Mesenchymal stem cell (in vitro differentiated cells and primary cell): ENCODE measurements around the gene MRPL11.

Experiments used
- DNase-seq: peaks from one replicate; pipeline ENCODE4 v3.0.0-alpha.2; 2013
- H2AFZ ChIP-seq: one replicate; pipeline ENCODE4 v1.6.1; 2013; ENCODE audit warnings: low read depth, mild to moderate bottlenecking, control low read depth, inconsistent platforms, low read length, moderate library complexity
- H2AK5ac ChIP-seq: 2 replicates; pipeline ENCODE4 v1.6.1; 2013; ENCODE audit warnings: low read length, moderate library complexity, mild to moderate bottlenecking, inconsistent platforms; ENCODE audit not compliant: severe bottlenecking
- H2BK120ac ChIP-seq: one replicate; pipeline ENCODE4 v1.6.1; 2013; ENCODE audit warnings: low read depth, mild to moderate bottlenecking, inconsistent platforms, low read length, moderate library complexity
- H2BK12ac ChIP-seq, 2 experiments: one replicate each; pipeline ENCODE4 v1.6.1; 2013; ENCODE audit warnings: inconsistent platforms in 2 of 2, low read length in 2 of 2, mild to moderate bottlenecking in 2 of 2, moderate library complexity in 2 of 2, control low read depth in 1 of 2
- H2BK15ac ChIP-seq: one replicate; pipeline ENCODE4 v1.6.1; 2013; ENCODE audit warnings: mild to moderate bottlenecking, low read depth, inconsistent platforms; ENCODE audit not compliant: poor library complexity, severe bottlenecking
- H2BK5ac ChIP-seq: 2 replicates; pipeline ENCODE4 v1.6.1; 2013; ENCODE audit warnings: low read depth, mild to moderate bottlenecking, low read length, control low read depth, inconsistent platforms; ENCODE audit not compliant: poor library complexity, severe bottlenecking
- H3K14ac ChIP-seq, 2 experiments: one replicate each; pipeline ENCODE4 v1.6.1; 2013; ENCODE audit warnings: inconsistent platforms in 2 of 2, low read length in 2 of 2, control low read depth in 1 of 2, mild to moderate bottlenecking in 1 of 2, moderate library complexity in 1 of 2
- H3K18ac ChIP-seq, 2 experiments: one replicate each; pipeline ENCODE4 v1.6.1; 2013; ENCODE audit warnings: inconsistent platforms in 2 of 2, low read length in 2 of 2, control low read depth in 1 of 2, low read depth in 1 of 2, mild to moderate bottlenecking in 1 of 2
- H3K23ac ChIP-seq, 2 experiments: one replicate each; pipeline ENCODE4 v1.6.1; 2013; ENCODE audit warnings: inconsistent platforms in 2 of 2, low read length in 2 of 2, mild to moderate bottlenecking in 2 of 2, moderate library complexity in 2 of 2, control low read depth in 1 of 2
- H3K27ac ChIP-seq: 2 replicates; pipeline ENCODE4 v1.5.1; 2013; ENCODE audit warnings: mild to moderate bottlenecking, moderate library complexity, low read length, control low read depth, inconsistent platforms; ENCODE audit not compliant: poor library complexity, severe bottlenecking
- H3K27me3 ChIP-seq, 2 experiments: 2 replicates each; pipeline versions ENCODE4 v1.6.1 to v1.7.0; 2013; ENCODE audit warnings: low read length in 2 of 2, mild to moderate bottlenecking in 2 of 2, moderate library complexity in 2 of 2, control low read depth in 1 of 2, inconsistent platforms in 1 of 2; ENCODE audit not compliant: control insufficient read depth in 1 of 2, insufficient read depth in 1 of 2
- H3K36me3 ChIP-seq, 2 experiments: 2 replicates each; pipeline versions ENCODE4 v1.6.1 to v1.7.0; 2013; ENCODE audit warnings: low read length in 2 of 2, control low read depth in 1 of 2, inconsistent platforms in 1 of 2, low read depth in 1 of 2, mild to moderate bottlenecking in 1 of 2; ENCODE audit not compliant: insufficient read depth in 2 of 2, control insufficient read depth in 1 of 2
- H3K4ac ChIP-seq, 2 experiments: one replicate each; pipeline ENCODE4 v1.6.1; 2013; ENCODE audit warnings: inconsistent platforms in 2 of 2, low read length in 2 of 2, mild to moderate bottlenecking in 2 of 2, moderate library complexity in 2 of 2, control low read depth in 1 of 2, low read depth in 1 of 2
- H3K4me1 ChIP-seq: 2 replicates; pipeline ENCODE4 v1.6.1; 2013; ENCODE audit warnings: low read depth, low read length, control low read depth; ENCODE audit not compliant: control insufficient read depth, insufficient read depth
- H3K4me2 ChIP-seq: 2 replicates; pipeline ENCODE4 v1.6.1; 2013; ENCODE audit warnings: low read length, mild to moderate bottlenecking, inconsistent platforms; ENCODE audit not compliant: poor library complexity, severe bottlenecking
- H3K4me3 ChIP-seq, 2 experiments: 2 replicates each; pipeline versions ENCODE4 v1.5.1 to v1.7.0; 2013; ENCODE audit warnings: low read length in 2 of 2, mild to moderate bottlenecking in 2 of 2, control low read depth in 1 of 2, low read depth in 1 of 2; ENCODE audit not compliant: insufficient read depth in 1 of 2
- H3K79me1 ChIP-seq: replicated peaks from 2 replicates; pipeline ENCODE4 v1.6.1; 2013; ENCODE audit warnings: mild to moderate bottlenecking, control low read depth, low read length, inconsistent platforms; ENCODE audit not compliant: poor library complexity, severe bottlenecking
- H3K9ac ChIP-seq: 2 replicates; pipeline ENCODE4 v1.7.0; 2013; ENCODE audit warnings: mild to moderate bottlenecking, low read length, moderate library complexity
- H3K9me3 ChIP-seq: 2 replicates; pipeline ENCODE4 v1.7.0; 2013; ENCODE audit warnings: mild to moderate bottlenecking, low read length; ENCODE audit not compliant: control insufficient read depth
- H4K8ac ChIP-seq: one replicate; pipeline ENCODE4 v1.6.1; 2013; ENCODE audit warnings: inconsistent platforms, mild to moderate bottlenecking, low read length, moderate library complexity
- H4K91ac ChIP-seq: one replicate; pipeline ENCODE4 v1.6.1; 2013; ENCODE audit warnings: mild to moderate bottlenecking, low read length, inconsistent platforms
- WGBS: methylation state at CpG from one replicate; pipeline ENCODE4 v1.1.7; 2013; ENCODE audit warnings: mixed read lengths; 5-methylcytosine and 5-hydroxymethylcytosine counted together

Gene MRPL11

DNA sequence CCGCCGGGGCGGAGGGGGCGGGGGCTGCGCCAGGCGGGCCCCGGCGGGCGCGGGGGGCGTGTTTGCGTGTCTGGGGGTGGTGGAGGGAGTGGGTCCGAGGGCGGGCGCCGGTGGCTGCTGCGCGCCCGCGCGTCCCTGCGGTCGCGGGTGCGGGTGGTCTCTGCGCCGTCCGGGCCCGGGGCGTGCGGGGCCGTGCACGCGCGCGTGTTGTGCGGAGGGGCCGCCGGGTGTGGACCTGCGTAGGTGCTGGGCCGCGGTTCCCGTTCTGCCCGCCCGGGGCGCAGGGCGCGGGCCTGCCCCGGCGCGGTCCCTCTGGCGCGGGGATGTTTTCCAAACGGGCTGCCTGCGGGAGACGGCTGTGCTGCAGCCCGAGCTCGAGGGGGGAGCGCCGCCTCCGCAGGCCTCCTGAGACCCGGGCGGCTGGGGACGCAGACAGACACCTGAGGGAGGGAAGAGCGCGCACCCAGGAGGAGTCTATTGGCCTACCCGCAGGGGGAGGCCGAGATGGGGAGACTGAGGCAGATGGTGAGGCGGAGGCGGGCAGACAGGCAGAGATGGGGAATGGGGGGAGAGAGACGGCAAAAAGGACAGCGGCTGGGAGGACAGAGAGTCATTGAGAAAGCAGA, 28.5 kb upstream of the MRPL11 start:
- peak overlapping the region in 1 of 2 experiments; percentile 65 for H3K23ac ChIP-seq
- no peak overlapping the region for H2AK5ac ChIP-seq
- peak overlapping the region; percentile 89 to 90 for H3K4me3 ChIP-seq
- H3K14ac ChIP-seq: peak overlapping the region in 1 of 2 experiments; percentile 30
- peaks cover 5 to 18% of the 10 kb centered on the region in 2 experiments for H3K36me3 ChIP-seq
- no peaks in the 10 kb centered on the region for H3K27me3 ChIP-seq
- no peak overlapping the region for H4K91ac ChIP-seq
- DNase-seq: peak; percentile 60
- H4K8ac ChIP-seq: peak overlapping the region; percentile 72
- H3K79me1 ChIP-seq: peaks cover 6% of the 10 kb centered on the region
- peak overlapping the region; percentile 55 to 74 for H3K18ac ChIP-seq
- no peak overlapping the region for H2BK12ac ChIP-seq
- H2BK5ac ChIP-seq: no peak overlapping the region
- WGBS: 3% methylated on average over 40 of the region's 72 CpGs
- no peaks in the 10 kb centered on the region for H3K9me3 ChIP-seq
- peak overlapping the region; percentile 88 for H3K9ac ChIP-seq
- H2BK120ac ChIP-seq: no peak overlapping the region
- H3K4me2 ChIP-seq: peak overlapping the region; percentile 81
- peak overlapping the region; percentile 25 to 30 for H3K4ac ChIP-seq
- peak overlapping the region; percentile 49 for H2AFZ ChIP-seq
- H3K4me1 ChIP-seq: peaks cover 14% of the 10 kb centered on the region
- H3K27ac ChIP-seq: no peak overlapping the region
- peak overlapping the region; percentile 85 for H2BK15ac ChIP-seq

DNA sequence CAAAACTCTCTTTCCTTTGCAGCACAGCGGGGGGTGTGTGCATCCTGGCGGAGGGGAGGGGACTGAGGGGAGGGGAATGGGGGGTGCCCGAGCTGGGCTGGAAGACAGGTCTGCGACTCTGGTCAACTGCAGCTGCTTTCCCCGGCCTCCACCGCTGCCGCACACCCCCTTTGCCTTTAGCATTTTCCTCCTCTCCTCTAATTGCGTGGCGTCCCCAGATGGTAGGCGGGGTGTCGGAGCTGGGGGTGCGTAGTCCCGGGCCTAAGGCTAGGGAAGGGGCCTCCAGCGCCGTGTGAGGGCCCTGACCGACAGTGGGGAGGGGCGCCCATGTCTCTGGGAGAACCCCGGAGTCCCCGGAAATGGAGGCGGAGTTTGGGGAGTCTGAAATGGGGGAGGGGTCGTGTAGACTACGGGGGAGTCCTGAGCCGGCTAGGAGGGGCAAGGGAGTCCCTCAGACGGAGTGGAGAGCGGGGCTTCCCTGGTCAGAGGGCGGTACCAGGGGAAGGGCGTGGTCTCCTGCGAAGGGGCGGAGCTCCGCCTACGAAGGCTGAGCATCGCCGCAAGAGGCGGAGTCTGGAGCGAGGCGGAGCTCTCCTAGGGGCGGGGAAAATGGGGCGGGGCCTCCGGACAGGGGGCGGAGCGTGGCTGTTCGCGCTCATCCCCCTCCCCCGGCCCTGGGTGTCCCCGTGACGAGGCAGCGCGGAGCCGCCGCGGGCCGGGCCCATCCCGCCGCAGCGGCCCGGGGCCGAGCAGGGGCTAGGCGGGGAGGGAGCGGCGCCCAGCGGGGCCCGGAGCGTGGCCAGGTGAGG, 27.8 kb upstream of the MRPL11 start, which contains the start of gene PELI3:
TSS of gene PELI3 (plus strand) at position 681 of the 809 bp plus-strand sequence. CDS start 1,224 bp downstream, outside the sequence.
- Histone ChIP-seq H3K4me3 (peak within 1 kb of the TSS; percentile 89 to 90), H4K91ac (no peak within 1 kb of the TSS), H2BK12ac (peak within 1 kb of the TSS in 1 of 2 experiments; percentile 24), H3K27ac (no peak within 1 kb of the TSS), H2BK120ac (no peak within 1 kb of the TSS), H3K4ac (peak within 1 kb of the TSS; percentile 25 to 30), H3K9me3 (no peaks in the 10 kb centered on the region), H2BK15ac (peak within 1 kb of the TSS; percentile 85), H3K4me1 (peaks cover 14% of the 10 kb centered on the region), H3K79me1 (peaks cover 6% of the 10 kb centered on the region), H2BK5ac (no peak within 1 kb of the TSS), H3K36me3 (peaks cover 3 to 15% of the 10 kb centered on the region in 2 experiments), H3K18ac (peak within 1 kb of the TSS; percentile 55 to 74), H2AK5ac (no peak within 1 kb of the TSS), H3K9ac (peak within 1 kb of the TSS; percentile 88), H3K4me2 (peak within 1 kb of the TSS; percentile 81), H3K14ac (peak within 1 kb of the TSS in 1 of 2 experiments; percentile 30), H4K8ac (peak within 1 kb of the TSS; percentile 82), H3K23ac (peak within 1 kb of the TSS in 1 of 2 experiments; percentile 65), H2AFZ (peak within 1 kb of the TSS; percentile 90), H3K27me3 (no peaks in the 10 kb centered on the region)
- 2% methylated on average over 45 of the region's 63 CpGs for WGBS
- DNase-seq: peak; percentile 94

DNA sequence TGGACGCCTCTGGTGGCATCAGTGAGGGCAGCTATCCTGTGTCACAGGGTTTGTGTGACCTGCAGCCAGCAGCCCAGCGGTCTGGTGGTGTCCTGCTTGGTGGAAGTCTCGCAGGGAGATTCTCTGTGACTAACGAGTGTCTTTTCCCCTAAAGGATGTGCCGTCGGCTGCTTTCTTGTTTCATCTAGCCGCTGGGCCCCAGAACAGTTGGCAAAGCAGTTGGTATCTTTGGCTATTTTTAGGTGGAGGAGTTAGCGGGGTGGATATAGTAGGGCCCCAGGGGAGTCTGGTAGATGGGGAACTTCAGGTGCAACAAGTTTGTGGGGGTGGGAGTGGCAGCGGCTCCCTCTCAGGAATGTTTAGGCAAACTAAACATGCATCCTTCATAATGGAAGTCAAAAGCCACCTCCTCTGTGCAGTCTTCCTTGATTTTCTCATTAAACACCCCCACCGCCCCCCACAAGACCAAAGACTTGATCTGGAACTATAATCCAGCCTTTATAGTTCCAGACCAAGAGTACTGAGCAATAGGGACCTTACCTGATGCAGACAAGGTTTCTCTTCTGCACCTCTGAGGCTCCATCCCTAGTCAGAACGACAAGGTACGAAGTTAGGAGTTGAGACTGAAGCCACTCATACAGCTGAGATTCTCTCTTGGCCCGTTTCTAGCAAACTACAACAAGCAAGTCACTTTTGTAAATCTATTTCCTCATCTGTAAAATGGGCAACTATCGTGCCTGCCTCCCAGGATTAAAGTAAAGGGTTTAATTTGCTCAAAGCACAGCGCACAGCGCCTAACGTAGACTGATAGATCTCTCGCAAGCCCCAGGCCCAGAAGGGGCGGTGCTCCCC, 27.0 kb upstream of the MRPL11 start:
- peaks cover 6% of the 10 kb centered on the region for H3K79me1 ChIP-seq

More for the DNA sequence above, 27.0 kb upstream of the MRPL11 start:
- Histone ChIP-seq H3K4me2 (peak overlapping the region; percentile 81), H2BK120ac (no peak overlapping the region), H3K9me3 (no peaks in the 10 kb centered on the region), H3K4ac (no peak overlapping the region), H3K36me3 (peaks cover 0 to 6% of the 10 kb centered on the region in 2 experiments), H3K23ac (peak overlapping the region in 1 of 2 experiments; percentile 34), H3K4me3 (peak overlapping the region; percentile 62 to 89), H3K27me3 (no peaks in the 10 kb centered on the region), H4K8ac (no peak overlapping the region), H2BK12ac (no peak overlapping the region), H3K9ac (peak overlapping the region; percentile 79), H4K91ac (no peak overlapping the region), H3K27ac (no peak overlapping the region), H3K4me1 (peaks cover 14% of the 10 kb centered on the region), H2BK15ac (no peak overlapping the region), H2BK5ac (no peak overlapping the region), H3K18ac (peak overlapping the region; percentile 34 to 61), H3K14ac (no peak overlapping the region), H2AFZ (no peak overlapping the region), H2AK5ac (no peak overlapping the region)
- 50% methylated on average over 19 of the region's 19 CpGs for WGBS
- no peak for DNase-seq
